CMK (cell line): ENCODE data around the gene TMEM178B.
"Not testable (repeated sequence)": the region's sequence is repeated elsewhere in the genome, so short reads cannot be mapped to it uniquely, and the experiment has no call there.

Source experiments
- DNase-seq: peaks from one replicate; pipeline ENCODE4 v3.0.0-alpha.2; 2010; ENCODE audit warnings: low read depth

The TMEM178B gene

DNA sequence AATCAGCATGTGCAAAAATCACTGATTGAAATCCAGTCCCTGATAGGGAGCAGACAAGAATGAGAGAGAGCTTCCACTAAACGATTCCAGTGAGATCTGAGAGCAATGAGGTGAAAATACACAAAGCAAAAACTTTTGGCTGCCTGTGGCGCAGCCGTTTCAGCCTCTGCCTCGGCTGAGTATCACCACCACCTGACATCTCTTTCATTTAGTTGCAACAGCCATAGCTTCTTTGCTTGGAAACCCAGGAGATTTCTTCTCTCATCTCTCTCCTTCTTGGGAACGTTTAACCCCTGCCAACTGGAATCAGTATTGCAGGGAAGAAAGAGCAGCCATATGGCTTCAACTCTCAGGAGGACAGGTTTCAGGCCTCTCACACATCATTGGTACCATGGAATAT is 240.0 kb downstream of the TMEM178B start:
- DNase-seq = no peak

DNA sequence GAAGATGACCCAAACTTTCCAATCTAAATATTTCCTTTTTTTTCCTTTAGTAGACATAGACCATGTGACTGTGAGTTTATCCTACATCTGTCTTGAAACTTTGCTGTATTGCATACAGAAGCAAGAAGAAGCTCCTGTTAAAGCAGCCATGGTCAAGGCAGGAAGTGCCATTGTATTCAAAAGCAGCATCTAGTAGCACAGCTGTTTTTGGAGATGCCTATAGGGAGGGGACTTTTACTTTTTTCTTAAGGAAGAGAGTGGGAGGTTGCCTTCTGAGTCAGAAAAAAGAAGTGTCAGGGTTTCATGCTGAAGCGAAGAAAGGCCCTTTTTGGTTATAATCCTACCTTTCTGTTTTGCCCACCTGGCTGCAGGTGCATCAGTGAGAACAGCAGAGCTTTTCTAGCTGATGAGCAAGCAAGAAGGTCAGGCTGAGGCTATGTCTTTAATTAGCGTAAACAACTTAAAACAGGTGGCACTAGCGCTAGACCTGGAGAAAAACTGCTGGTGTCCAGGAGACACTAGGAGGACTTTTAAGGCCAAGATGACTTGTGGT is 243.2 kb downstream of the TMEM178B start:
- no peak for DNase-seq

DNA sequence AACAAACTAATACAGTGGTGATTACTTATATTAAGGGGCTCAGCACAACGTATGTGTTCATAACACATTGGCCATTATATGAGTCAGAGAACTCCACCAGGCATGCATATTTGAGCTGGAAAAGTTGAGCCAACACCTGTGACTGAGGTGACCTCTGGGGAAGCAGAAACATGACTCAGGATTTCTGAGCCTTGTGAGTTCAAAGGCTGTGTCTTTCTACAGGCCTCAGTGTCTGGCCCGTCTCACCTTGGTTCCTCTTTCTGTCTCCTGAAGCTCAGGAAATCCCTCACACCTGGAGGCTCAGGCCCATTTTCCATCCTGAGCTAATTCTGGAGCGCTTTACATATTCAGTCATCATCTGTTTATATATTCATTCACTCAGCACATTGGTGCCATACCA is 246.4 kb downstream of the TMEM178B start:
- no peak for DNase-seq

DNA sequence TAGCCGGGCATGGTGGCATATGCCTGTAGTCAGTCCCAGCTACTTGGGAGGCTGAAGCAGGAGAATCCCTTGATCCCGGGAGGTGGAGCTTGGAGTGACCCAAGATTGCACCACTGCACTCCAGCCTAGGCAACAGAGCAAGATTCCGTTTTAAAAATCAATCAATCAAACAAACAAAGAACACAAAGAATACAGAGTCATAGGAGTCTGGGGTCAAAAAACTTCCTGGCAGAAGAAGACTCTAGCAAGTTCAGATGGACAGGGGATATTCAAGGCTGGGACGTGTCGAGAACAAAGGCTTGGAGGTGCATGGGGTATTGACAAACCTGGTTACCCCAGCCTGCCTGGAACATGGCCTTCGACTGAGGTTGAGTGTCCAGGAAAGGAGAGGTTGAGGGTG is 248.5 kb downstream of the TMEM178B start:
- DNase-seq = no peak

DNA sequence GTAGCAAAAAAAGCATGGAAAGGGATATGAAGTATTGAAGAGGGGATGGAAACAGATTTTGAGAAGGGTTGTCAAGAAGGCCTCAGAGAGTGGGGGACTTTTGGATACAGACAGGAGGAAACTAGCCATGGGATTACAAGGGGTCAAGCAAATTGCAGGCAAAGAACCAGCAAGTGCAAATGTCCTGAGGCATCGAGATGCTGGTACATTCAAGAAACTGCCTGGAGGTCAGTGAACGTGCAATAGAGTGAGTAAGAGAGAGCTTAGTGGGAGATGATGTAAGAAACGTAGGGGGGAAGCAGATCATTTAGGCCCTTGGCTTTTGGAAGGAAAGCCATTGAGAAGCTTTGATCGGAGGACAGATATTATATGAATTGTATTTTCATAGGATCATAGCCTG is 250.0 kb downstream of the TMEM178B start:
- no peak for DNase-seq

DNA sequence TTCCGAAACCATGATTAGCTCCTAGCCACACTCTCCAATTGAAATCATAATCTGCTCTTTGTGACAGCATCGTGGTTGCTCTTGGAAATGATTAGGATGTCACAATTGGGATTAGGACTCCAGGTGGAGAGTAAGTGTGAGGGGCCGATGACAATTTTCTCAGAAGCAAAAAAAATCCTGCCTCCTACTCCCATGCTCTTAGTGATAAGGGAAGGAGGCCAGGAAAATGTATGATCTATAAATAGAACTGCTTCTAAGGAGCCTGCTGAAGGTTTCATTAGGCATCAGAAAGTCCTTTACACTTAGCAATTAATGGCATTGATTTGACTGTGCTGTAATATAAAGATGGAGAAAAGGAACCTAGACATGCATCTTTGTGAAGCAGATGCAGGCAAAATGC is 251.0 kb downstream of the TMEM178B start:
- no peak for DNase-seq

DNA sequence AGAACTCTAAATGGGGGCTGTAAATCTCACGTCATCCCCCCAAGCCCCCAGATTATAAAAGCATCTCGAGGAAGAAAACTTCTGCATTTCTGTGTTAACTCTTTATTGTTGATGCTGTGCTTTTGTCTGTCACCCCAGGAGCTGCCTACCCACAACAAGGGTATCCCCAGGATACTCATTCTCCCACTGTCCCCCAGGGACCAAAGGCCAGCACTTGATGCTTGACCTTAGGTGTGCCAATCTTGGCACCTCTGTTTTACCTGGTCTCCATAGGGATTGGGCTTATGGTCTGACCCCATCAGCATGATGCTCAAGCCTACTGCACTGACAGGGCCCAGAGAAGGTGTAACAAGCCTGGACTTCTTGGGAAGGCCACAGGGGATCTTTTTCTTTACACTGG is 251.4 kb downstream of the TMEM178B start:
- DNase-seq = no peak

DNA sequence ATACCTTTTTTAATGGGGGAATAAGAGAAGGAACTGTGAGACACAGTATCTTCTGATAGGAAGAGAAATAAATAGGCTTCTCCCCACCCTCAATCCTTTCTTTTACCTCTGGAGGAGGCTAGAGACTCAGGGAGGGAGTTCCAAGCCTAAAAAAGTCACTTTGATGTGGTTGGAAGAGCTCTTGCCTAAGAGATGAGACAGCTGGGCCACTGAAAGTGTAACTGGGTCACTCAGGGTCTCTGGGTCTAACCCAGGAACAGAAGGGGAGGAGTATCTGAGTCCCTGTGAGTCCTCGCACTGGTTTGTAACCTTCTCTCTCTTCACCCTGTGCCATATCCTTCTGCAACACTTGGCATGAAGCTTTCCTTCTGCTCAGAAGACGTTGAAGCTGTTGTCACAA is 254.4 kb downstream of the TMEM178B start:
- DNase-seq = no peak

DNA sequence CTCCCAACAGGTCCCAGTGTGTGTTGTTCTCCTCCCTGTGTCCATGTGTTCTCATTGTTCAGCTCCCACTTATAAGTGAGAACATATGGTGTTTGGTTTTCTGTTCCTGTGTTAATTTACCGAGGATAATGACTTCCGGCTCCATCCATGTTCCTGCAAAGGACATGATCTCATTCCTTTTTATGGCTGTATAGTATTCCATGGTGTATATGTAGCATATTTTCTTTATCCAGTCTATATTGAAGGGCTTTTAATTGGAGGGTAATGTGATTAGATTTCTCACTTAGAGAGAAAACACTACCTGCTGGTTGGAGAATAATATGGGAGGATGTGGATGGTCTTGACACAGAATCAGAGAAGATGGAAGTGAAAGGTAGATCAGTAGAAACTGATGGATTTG is 256.4 kb downstream of the TMEM178B start:
- DNase-seq = not testable (repeated sequence)

DNA sequence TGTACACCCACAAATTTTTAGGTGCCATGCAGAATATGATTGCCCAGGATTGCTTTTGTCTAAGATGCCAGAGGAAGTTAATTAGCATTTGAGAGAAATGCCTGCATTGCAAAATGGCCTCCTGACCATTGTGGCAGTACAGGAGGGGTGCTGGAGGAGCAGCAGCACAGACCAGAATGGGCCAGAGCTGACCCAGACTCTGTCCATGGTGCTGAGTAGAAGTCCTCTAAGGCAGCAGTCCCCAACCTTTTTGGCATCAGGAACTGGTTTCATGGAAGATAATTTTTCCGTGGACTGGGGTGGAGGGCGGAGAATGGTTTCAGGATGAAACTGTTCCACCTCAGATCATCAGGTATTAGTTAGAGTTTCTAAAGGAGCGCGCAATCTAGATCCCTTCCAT is 259.6 kb downstream of the TMEM178B start:
- DNase-seq = no peak

DNA sequence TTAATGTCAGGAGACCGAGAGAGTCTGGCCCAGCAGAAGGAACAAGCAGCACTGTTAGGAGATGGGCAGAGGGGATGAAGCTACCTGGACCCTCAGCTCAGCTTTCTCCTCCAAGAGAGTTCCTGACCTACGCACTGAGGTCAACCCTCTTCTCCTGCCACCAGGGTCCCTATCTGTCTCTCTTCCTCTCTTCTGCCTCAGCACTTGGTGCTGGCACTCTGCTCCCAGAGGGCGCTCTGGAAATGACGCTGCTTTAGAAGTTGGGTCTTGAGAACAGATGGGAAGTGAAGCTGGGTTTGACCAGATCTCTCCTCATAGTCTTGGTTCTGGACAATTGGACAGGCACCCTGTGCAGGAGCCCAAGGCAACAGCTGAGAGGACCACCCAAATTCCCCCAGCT is 261.3 kb downstream of the TMEM178B start:
- DNase-seq = no peak

DNA sequence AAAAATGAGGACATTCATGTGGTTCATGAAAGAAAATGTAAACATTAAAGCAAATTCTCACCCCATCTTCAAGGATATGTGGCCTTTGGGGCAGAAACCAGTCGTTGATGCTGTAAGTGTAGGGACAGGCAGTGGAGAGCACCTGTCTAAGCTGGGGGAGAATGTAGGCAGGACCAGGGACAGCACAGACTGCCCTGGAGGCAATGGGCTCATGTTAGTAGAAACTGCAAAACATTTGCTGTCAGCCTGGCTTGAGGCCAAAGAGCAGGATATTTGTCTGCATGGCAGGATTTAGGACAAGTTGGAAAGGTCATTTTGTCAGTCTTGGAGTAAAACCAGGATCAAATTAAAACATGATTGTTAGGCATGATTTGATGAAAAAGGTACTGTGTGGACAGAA is 265.7 kb downstream of the TMEM178B start:
- no peak for DNase-seq

DNA sequence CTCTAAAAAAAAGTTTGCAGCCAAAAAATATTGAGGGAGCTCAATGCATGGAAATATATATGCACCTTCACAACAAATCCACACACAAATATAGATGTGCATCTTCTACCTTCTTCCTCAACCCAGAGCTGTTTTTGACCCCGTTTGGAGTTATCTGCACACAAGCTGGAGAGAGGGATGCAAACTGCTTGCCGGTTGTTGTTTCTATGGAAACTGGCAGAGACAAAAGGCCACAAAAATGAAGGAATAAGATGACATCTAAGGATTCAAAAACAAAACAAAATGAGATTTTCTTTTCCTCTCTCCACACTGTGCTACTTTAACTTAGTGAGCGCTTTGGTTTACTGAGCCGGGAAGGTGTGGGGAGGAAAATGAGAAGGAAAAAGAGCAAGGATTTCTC is 267.1 kb downstream of the TMEM178B start:
- no peak for DNase-seq

DNA sequence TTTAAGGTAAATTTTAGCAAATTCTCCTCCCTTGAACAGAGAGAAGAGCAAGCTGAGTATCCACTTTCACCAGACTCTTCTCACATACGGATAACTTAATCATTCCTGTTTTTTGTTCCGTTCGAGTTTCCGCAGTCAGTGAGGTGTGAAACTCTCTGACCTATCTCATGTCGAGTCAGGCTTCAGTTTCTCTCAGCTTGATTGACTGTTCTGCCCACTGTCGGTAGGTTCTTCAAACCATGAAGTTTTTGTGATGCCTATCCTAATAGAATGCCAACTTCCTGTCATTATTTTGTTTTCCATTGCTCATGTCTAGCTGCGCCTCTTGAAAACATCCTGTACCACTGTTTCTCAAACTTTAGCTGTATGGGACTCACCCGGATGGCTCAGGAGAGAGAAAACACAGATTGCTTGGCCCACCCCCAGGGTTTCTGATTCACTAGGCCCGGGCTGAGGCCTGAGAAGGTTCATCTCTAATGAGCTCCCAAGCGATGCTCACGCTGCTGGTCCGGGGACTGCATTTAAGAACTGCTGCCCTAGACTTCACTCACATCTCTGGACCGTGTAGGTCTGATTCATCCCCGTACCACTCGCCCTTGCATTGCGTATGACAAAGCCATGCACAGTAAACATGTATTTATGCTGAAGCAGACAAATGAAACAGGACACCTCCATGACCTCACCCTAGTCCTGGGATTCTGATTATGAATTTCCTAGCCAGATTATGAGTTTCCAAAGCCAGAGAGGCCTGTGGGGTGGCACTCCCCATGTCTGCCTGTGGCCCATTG is 269.0 kb downstream of the TMEM178B start:
- DNase-seq = no peak

DNA sequence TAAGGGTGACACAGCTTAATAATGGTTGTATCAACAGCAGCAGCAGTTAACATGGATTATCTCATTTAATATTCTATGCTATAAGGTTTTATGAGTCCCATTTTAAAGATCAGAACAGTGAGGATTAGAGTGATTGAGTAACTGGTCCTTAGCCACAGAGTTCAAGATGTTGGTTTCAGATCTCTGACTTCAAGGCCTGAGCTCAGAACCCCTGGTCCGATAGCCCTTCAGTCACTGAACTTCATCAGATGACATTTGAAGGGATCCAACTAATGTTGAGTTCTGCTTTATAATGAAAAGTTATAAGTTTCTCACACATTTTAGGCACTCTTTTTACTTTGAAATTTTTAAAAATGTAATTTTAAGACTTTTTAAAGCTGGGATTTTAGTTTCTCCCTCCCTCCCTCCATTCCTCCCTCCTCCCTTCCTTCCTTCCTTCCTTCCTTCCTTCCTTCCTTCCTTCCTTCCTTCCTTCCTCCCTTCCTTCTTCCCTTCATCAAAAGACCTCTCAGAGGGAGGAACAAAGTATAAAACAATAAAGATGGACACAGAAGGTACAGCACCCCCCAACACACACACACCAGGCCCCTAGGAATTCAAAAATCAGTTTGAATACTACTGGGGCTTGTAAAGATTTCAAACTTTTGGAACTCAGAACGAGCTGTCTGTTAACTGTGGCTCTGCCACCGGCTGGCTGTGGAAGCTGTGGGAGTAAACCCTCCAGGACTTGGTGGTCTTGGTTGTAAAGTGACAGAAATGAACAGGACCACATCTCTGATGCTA is 270.5 kb downstream of the TMEM178B start:
- DNase-seq = no peak

DNA sequence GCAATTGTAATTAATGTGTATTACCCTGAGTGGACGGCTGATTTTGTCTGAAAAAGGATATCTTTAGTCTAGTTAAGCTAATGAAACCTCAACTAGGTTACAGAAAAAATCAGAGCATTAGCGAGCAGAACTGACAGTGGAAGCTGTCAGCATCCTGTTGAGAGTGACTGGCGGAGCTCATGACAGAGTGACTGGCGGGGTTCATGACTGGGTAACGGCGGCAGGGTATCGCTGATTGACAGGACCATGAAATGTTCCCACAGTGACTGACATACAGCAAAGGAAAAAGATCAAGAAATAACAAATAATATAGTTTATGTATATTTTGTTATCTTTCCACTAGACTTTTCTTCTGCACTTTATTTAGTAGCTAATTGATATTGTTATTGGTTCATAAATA is 274.9 kb downstream of the TMEM178B start:
- no peak for DNase-seq

DNA sequence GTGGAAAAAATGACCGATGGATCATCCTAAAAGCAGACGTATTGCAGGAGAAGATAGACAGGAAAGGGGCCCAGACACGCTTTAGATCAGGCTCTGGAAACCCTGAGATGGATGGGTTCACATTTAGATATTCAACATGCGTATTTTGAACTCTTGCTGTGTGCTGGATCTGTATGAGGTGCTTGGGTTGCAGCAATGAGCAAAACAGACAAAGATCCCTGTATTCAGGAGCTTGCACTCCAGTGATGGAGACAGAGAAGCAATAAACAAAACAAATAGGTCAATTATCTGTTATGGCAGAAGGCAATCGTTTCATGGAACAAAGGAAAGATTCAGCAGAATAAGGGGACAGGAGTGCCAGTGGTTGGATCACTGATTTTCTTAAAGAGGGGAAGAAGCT is 275.5 kb downstream of the TMEM178B start:
- DNase-seq = no peak

DNA sequence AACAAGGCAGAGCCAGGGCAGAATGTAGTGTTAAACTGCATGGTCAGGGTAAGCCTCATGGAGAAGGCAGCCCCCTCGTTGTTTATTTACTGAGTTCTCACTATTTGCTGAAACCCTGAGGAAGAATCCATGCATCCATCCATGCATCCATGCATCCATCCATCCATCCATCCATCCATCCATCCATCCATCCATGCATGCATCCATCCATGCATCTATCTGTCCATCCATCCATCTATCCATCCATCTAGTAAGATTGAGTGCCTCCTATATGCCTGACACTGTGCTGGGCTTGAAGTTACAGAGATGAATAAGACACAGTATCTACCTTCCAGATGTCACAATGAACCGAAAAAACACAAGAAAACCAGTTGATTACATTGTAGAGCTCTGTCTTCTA is 275.9 kb downstream of the TMEM178B start:
- no peak for DNase-seq

DNA sequence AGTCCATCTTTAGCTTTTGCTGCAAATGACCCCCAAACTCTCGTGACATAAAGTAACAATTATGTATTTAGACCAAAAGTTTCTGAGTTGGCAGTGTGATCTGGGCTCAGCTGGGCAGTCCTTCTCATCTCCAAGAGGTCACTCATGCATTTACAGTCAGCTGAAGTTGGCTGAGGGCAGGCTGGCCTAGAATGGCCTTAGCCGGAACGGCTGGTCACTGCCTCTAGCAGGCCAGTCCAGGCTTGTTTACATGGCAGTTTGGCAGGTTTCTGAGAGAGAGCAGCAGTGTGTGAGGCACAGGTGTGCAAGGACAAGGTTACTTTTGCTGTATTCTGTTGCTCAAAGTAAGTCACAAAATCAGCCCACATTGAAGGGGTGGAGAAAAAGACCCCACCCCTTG is 277.3 kb downstream of the TMEM178B start:
- DNase-seq = no peak

DNA sequence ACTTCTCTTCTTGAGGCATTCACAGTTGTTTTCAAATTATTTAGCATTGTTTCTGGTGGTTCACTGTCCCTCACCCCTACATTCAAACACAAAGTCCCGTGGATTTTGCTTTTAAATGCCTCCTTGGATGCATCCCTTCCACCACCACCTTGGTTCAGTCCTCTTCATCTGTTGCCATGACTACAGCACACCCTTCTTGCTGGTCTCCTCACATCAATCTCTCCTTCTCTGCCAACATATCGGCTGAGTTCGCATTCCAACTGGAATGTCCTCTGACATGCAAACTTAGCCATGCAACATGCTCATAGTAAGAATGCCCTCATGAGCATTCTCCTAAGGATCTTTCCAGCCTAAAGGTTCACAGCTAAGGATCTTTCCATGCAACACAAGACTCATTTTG is 279.1 kb downstream of the TMEM178B start:
- DNase-seq = no peak

DNA sequence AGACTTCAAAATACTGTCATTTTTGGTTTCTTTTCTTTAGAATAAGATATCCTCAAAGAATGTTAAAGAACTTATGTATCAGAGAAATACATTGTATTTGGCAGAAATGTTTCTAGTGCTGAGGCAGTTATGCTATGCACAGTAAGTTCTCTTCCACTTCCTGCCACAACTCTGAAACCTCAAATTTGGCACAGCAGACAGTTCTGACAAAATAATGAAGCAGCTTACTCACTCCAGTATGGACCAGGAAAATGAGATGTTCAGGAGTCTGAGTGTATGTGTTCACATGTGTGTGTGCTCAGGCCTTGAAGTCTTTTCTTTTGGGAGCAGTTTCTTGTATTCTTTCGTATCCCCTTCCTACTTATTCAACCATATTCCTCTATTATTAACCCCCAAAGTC is 280.4 kb downstream of the TMEM178B start:
- no peak for DNase-seq

DNA sequence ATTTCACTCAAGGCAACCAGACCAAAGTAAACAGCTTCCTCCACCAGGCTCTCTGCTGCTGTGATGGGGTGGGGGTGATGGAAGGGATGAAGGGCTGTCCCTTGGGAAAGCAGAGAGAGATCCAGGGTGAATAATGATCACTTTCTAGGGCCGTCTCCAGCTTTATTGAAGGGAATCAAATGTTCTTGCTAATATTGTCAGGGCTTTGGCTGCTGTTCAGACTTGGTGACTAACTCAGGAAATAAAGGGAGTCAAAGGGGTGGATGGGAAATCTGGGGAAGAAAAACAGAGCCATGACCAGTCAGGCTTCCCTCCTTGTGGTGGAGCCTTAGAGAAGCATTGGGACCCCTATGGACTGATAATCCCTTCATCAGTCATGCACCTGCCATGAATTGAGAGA is 281.2 kb downstream of the TMEM178B start:
- DNase-seq = no peak

DNA sequence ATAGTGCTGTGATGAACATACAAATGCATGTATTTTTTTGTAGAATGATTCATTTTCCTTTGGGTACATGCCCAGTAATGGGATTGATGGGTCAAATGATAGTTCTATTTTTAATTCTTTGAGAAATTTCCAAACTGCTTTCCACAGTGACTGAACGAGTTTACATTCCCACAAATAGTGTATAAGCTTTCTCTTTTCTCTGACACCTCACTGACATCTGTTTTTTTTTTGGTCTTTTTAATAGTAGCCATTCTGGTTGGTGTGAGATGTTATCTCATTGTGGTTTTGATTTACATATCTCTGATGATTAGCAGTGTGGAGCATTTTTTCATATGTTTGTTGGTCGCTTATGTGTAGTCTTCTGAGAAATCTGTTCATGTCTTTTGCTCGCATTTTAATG is 282.3 kb downstream of the TMEM178B start:
- no peak for DNase-seq
